Fibroblast of skin of left quadriceps (primary cell): ENCODE data around the gene RALGPS1.

Experiments
- DNase-seq, 2 experiments: peaks; one replicate each; pipeline ENCODE4 v3.0.0-alpha.2; 2013; ENCODE audit warnings: low read depth in 2 of 2

RALGPS1 gene

DNA sequence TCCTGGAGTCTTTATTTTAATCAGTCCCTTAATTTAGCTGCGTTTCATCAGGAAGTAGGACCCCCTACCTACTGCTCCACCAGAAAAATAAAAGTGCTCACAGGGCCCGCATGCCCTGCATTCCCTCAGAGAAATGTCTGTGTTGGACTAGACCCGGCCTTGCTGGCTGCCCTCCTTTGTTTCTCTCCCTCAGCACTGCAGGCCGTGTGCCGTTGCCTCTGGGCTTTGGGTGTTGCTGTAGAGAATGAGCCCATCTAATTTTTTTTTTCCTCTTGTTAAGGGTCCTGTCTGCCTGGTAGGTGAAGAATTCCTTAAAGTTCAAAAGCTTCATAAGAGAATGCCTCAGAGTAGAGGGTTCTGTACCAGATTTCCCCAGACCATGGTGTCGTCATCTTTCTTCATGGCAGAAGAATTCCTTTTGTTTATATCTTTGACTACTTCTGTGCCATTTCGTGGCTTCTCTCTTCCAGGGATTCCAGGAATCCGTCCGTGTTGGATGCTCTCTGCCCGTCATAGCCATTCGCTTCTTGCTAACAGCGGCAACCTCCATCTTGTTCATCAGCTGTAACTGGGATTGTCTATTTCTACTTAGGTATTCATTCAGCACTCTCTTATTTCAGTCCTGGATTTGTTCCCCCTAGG lies 257.6 kb downstream of the RALGPS1 start:
- no peak for DNase-seq

DNA sequence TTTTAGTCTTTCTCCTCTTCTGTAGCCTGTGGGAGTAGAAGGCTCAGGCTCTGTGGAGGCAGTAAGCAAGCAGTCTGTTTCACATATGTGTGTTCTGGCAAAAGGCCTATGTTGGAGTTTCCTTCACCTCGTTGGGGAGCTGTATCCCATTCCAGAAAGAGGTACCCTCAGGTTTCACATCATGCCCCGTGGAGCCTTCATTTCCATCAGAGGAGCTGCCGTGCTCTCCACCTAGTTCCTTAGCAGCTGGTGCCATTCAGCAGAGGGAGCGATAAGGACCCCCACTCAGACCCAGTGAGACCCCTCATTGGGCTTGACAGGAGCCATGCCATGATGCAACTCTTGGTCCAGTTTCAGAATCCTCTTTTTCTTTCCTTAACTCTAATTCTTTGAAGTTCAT lies 258.5 kb downstream of the RALGPS1 start:
- no peak for DNase-seq

DNA sequence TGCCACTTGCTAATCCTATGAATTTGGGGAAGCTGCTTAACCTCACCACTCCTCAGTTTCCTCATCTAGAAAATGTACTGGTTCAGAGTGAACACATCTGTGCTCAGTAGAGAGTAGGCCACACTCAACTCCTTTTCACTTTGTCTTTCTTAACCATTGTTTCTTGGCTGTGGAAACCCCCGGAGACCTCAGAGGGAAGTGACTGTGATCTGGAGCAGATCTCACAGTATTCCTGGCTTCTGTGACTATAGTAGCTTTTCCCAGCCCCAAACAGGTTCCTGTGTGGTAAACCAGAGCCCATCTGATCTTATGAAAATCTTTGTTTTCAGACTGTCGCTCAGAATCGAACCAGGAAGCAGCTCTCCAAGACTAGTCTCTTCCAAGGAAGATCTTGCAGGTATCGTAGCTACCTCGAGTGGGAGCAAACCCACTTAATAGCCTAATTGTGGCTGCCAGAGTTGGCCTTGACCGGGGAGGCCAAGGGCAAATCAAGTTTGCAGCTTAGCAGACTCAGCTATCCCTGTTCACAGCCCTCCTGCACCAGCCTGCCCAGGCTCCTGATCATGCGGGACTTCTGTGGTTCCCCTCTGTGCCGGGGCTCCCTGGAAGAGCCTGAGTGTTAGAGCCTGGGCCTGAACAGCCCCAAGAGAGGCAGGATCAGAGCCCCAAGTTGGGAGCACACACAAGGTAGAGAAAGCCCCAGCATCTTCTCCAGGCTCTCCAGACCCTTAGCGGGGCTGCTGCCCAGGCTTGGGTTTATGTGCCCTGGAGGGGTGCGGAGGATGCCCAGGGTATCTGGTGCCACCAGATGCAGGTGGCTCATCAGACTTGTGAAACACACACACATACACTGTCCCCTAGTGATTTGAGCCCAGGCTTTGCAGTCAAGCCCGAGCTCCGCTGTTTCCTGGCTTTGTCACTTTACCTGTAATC lies 260.1 kb downstream of the RALGPS1 start:
- DNase-seq: no peak

DNA sequence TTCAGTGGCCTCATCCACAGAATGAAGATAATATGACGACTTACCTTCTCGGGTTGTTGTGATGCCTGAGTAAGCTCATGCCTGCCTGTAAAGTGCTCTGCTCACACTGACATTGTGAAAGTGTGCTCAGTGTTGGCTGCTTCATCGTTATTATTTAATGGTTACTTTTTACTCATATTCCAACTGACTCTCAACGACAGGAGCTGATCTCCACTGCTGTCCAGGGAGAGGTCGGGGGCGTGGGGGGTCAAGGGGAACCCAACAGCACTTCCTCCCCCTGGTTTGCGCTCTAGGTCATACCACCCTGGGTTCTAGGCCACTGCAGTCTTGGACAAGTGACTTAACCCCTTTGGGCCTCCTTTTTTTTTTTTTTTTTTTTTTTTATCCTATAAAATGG lies 260.7 kb downstream of the RALGPS1 start:
- no peak for DNase-seq

DNA sequence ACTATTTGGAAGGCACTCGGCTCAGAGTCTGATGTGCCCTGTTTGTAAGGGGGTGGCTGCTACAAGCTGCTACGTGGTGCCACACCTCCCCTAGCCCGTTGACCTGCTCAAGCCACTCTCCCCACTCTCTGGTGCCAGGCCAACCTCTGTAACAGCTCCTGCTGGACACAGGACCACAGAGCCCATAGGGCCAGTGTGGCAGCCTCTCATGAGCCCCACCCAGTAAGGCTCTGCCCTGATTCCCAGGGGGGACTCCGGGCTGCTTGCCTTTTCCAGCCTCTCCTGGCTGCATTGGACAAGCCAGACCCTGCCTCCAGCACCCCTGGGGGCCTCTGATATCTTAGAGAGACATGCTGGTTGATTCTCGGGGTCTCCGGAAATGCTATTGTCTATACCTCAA lies 261.2 kb downstream of the RALGPS1 start:
- no peak for DNase-seq

DNA sequence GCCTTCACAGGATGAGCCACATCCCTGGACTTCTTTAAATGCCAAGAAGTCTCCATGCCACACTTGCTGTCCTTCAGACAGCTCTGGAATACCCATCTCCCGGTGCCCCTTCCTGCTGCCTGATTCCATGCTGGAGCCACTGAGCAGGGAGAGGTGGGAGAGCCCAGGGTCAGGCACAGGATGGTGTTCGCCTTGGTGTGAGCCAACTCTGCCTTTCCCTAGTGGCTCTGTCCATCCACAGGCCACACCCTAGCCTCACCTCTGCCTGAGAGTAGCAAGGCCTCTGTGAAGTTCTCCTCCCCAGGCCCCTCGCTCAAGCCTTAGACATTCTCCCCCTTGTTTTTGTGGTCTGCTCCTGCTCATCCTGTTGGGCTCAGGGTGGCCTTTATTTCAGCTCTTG lies 262.0 kb downstream of the RALGPS1 start:
- DNase-seq: no peak

DNA sequence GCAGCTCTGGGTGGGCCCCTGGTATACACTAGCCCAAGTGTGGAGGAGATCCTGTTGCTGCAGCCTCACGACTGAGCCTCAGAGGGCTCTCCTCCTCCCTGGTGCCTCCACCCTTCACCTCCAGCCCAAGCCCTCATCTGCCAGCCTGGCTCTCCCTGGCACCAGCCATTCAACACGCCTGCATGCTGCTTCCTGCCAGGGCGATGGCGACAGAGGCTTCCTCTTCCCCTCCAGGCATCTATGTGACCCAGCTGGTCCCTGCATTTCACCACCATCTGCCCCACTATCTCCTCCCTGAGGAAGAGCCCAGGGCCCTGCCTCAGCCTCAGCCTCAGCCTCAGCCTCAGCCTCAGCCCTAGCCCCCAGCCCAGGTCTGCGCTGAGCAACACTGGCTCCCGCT lies 262.6 kb downstream of the RALGPS1 start:
- no peak for DNase-seq

DNA sequence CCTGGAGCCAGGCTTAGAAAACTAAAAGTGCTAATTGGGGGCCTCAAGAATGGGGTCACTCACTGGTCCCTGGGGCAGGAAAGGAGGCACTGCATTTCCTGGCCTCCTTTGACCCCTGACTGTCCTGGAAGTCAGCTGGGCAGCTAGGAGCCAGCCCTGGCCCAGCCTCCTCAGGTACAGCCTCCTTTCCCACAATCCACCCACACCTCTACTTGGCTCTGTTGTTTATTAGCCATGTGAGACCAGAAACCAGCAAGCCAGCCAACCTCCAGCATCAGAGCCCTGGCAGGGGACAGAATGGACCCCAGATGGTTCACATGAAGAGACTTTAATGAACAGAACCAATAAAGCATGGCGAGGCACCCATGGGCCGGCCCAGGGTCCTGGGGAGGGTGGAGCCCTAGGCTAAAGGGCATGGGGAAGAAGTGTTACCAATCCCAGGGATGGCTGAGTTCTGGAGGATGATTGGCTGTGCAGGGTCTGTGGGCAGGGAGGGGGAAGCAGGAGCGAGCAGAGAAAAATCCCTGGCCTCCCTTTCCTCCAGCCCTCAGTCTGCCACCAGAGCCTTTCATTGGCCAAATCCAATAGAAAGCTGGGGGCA lies 263.2 kb downstream of the RALGPS1 start:
- DNase-seq: no peak

DNA sequence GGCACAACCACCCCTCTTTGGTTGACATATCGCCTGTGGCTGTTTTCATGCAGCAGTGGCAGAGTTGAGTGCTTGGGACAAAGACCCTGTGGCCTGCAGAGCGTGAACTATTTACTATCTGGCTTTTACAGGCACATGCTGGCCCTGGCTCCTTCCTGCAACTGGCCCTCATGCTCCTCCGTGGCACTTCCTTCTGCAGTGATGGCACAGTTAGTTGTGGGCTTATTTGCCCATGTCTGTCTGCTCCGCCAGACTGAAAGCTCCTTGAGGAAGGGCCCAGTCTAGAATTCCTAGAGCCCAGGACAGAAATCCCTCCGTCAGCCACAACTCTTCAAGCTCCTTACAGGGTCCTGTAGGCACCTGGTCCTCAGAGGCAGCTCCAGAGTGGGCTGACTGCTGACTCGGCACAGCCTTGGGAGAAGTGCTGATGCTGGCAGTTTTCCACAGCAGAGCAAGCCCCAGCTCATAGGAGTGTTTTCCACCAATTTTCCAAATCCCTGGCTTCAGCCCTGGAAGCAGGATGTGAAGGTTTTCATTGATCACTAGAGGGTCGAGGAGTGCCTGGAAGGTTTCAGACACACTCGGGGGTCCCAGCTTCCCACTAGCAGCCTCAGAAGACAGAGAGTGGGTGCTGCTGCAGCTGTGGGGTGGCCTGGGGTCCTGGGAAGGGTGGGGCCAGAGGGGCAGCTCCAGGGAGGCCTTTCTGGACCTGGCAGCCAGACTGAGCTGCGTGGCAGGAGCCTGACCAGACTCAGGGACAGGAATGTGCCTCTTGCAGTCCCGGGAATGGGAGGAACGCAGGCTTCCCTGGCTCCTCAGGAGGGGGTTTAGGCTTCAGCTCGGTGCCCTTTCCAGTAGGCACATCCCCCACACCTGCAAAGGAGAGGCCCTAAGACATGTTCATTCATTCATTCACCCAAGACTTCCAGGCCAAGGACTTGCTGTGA lies 264.4 kb downstream of the RALGPS1 start:
- DNase-seq: no peak

DNA sequence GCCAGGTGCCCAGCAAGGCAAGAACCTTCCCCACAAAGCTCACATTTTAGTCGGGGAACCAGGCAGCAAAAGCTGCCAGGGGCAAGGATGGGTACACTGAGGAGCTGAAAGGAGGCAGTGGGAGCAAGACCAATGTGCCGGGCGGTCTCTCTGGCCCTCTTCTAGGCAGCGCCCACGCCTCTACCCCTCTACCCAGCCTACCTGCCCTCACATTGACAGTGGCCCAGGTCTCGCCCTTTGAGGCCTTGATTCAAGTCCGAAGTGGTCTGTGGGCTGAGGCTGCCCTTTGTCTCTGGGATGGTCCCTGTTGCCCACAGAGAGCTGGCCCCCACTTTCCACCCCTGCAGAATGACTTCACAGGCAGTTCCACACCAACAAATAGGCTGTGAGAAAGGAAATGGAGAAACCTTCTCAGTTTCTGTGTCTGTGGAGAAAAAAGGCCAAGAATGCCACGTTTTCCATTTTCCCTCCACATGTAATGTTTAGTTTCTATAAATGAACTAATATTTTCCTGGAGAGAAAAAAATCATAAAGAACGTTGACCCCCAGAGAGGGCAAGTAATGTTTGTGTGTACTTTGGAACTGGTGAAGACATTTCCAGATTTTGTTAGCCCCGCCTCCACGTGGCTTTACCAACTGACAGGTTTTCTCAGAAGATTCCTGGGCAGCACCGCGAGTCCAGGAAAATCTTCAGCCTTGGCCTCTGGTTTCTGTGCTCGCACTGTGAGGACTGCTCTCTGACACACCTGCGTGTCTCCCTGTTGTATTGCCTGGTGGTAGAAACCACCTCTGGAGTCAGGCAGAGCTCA lies 265.3 kb downstream of the RALGPS1 start:
- DNase-seq: no peak

DNA sequence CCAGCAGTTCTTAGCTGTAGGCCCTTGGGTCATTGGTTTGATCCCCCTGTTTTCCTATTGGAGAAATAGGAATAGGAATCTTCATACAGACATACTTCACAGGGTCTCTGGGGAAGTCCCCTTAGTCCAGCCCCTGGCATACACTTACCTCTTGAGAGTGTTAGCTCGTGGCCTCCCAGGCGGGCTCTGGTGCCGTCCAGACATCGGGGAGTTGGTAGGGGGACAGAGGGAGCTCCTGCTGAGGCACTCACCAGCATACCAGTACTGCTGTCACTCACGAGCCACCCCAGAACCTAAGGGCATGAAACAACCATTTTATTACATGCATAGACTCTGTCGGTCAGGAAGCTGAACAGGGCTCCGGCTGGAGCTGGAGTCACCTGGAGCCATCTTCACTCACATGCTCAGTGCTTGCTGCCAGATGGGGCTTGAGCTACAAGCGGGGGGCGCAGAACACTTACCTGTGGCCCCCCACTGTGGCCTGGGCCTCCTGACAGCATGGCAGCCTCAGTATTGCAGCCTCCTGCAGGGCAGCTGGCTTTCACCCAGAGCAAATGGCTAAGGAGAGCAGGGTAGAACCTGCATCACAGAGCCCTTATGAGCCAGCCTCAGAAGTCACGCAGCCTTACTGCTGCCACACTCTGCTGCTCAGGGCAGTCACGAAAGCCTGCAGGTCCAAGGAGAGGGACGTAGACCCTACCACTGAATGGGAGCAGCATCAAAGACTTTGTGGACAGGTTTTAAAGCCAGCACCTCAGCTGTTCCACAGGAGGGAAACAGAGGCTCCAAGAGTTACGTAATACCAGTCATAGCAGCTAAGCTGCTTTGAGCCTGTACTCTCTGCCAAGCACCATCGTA lies 266.1 kb downstream of the RALGPS1 start:
- no peak for DNase-seq

DNA sequence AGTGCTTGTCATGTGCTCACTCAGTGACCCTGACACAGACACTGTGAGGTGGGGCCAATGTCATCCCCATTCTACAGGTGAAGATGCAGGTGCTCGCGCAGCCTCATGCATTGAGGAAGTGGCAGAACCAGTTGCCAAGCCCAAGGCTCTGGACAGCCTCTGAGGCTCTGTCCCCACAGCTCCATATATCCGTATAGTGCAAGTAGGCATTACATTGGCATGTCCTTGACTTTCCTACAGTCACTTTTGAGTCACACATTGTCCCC lies 266.7 kb downstream of the RALGPS1 start:
- no peak for DNase-seq

DNA sequence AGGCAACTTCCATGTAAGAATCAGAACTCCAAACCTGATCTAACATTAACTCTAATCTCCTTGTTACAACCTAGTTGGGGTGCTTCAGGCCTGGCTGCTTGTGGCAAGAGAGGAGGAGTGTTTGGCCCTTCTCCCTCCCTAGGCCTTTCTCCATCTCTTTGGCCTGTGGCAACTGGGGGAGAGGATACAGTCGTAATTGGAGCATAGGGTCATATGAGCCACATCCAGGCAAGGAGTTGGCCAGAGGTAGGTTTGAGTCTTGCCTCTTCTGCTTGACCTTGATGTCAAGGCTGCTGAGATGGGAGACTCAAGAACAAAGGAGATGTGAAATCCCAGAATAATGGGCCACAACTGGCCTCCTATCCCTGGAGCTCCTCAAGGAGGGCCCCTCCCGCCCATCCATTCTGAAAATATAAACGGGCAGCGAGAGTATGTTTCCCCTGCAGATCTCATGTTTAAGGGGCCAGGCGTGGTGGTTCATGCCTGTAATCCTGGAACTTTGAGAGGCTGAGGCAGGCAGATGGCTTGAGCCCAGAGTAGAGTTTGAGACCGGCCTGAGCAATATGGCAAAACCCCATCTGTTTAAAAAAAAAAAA lies 267.1 kb downstream of the RALGPS1 start:
- no peak for DNase-seq

DNA sequence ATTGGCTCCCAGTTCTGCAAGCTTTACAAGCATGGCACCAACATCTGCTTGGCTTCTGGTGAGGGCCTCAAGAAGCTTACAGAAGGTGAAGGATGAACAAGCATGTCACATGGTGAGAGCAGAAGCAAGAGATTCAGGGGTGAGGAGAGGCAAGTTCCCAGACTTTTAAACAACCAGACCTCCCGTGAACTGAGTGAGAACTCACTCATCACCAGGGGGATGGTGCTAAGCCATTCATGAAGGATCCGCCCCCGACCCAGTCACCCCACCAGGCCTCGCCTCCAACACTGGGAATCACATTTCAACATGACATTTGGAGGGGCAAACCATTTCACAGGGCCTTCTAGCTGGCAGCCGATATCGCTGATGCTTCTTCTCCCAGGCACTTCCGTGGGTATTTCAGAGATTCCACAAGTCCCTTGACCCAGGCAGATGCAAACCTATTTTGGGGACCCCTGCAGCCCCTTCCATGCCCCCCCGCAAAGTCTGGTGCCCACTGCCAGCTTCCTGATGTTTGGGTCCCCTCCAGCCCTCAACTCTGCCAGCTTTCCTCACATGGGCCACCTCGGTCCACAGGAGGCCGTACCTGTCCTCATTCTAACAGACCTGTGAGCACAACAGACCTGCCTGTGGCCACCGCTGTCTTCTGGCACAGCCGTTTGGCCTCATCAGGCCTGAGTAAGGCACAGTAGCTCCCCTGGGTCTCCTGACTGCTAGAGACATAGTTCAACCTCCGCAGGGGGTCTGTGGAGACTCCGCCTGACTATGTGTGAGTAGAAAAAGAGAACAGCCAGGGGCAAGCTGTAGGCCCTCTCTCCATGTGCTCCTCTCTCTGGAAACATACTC lies 268.5 kb downstream of the RALGPS1 start:
- no peak for DNase-seq

DNA sequence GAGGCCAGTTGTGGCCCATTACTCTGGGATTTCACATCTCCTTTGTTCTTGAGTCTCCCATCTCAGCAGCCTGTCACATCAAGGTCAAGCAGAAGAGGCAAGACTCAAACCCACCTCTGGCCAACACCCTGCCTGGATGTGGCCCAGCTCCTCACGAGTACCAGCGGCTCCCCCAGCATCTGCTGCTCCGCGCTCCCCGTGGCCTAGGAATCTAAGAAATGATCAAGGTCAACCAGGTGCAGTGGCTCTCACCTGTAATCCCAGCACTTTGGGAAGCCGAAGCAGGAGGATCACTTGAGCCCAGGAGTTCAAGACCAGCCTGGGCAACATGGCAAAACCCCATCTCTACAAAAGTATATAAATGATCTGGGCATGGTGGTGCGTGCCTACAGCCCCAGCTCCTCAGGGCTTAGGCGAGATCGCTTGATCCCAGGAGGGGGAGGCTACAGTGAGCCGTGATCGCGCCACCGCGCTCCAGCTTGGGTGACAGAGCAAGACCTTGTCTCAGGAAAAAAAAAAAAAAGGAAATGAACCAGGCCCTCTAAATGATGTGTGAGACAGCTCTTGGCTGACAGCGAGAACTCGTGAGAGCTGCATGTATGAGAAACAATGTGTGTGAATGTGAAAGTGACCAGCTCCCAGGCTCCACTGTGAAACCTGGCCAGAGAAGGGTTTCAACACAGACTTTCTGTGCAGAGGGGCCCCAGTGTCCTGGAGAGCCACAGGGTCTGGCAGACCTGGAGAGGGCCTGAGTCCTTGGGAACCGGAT lies 269.4 kb downstream of the RALGPS1 start:
- DNase-seq: no peak

DNA sequence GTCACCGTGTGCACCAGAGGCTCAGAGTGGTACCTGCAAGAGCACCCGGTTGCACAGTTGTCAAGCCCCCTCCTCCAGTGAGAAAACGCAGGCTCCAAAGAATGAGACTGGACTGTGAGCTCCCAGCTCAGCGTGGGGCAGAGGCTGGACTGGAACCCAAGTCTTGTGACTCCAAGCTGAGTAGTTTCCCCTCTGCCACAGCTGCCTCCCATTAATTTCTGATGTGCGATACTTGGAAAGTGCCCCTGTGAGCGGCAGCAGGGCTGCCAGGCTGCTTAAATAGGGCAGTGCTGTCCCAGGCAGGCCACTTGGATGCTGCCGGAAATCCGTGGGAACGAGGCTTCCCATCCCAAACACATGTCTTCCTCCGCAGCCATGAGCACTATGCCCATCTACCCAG lies 270.1 kb downstream of the RALGPS1 start:
- no peak for DNase-seq

DNA sequence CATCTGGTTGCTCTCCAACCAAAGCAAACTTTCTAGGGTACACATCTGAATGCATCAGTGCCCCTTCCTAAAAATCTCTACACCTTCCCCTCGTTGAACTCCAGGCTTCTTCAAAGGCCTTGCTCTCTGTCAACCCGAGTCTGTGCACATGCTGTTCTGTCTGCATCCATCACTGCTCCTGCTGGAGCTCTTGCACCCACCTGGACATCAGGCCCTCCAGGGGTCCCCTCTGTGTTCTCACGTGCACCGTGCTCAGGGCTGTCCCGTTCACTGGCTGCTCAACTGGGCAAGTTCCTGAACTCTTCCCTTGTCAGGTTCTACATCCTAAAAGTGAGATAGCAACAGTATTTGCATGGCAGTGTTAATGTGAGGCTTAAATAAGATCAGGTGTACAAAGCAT lies 270.6 kb downstream of the RALGPS1 start:
- no peak for DNase-seq
